ENCODE results near the gene MOGAT1. TPM values are rescaled to one million over a fixed set of nuclear protein-coding genes. Genes with fewer than 3 reads are reported as not detected.
A peak's percentile ranks its signal among the peaks of the same experiment; 100 is the strongest.

The MOGAT1 gene
- total RNA-seq, 1 experiment from 2014 or later: not detected

DNA sequence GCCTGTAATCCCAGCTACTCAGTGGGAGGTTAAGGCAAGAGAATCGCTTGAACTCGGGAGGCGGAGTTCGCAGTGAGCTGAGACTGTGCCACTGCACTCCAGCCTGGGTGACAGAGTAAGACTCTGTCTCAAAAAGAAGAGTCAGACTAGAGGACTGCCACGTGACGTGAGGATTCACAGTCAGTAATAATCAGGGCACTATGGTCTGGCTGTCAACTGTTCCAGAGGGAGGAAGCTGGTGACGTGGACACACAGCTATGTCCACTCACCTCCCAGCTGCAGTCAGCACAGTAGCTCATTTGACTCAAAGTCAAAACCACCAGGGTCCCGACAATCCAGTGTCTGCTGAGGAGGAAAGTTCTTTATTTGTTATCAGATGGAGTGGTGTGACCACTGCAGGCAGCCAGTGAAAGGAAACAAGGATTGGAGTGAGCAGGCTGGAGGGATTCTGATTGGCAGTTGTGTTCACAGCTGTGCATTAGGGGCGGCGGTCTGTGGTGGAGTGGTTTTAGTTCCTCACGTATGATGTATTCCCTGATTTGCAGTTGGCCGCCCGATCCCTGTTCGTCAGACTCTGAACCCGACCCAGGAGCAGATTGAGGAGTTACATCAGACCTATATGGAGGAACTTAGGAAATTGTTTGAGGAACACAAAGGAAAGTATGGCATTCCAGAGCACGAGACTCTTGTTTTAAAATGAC is 37.9 kb downstream of the MOGAT1 start:
- Histone ChIP-seq H4K5ac (ENCODE audit: insufficient read length, low read depth, low read length) (no peak overlapping the region), H3K23ac (ENCODE audit: insufficient read length, low read depth, low read length) (no peak overlapping the region), H3K9ac (ENCODE audit: extremely low read depth, insufficient read length, low read length) (no peak overlapping the region), H4K20me1 (ENCODE audit: control insufficient read depth, insufficient read depth, insufficient read length) (no peaks in the 10 kb centered on the region), H3K23me2 (ENCODE audit: insufficient read length, low read depth, low read length, poor library complexity, severe bottlenecking) (no peaks in the 10 kb centered on the region), H4K8ac (replicated peaks; ENCODE audit: insufficient read length, low read depth, low read length) (no peak overlapping the region), H3K14ac (ENCODE audit: insufficient read depth, low read length) (no peak overlapping the region), H3K4me2 (ENCODE audit: insufficient read depth, insufficient read length, low read length) (no peak overlapping the region), H2BK12ac (ENCODE audit: insufficient read length, low read depth, low read length) (no peak overlapping the region), H2AK5ac (ENCODE audit: insufficient read length, low read length) (no peak overlapping the region), H3K4me1 (ENCODE audit: insufficient read depth, low read length) (no peaks in the 10 kb centered on the region; the same call in 1 of the 2 replicates), H3K79me1 (ENCODE audit: insufficient read depth, low read depth, low read length, poor library complexity, severe bottlenecking) (no peaks in the 10 kb centered on the region), H4K91ac (ENCODE audit: insufficient read length, low read depth, low read length) (no peak overlapping the region), H3K4ac (ENCODE audit: low read depth, low read length) (no peak overlapping the region), H2BK5ac (ENCODE audit: insufficient read length, low read length) (no peak overlapping the region), H2BK20ac (ENCODE audit: low read depth, low read length, poor library complexity, severe bottlenecking) (no peak overlapping the region), H3T11ph (ENCODE audit: low read length) (no peak overlapping the region), H3K79me2 (ENCODE audit: insufficient read depth, low read length) (no peaks in the 10 kb centered on the region), H3K18ac (ENCODE audit: insufficient read length, low read depth, low read length) (no peak overlapping the region), H3K27me3 (ENCODE audit: insufficient read depth, low read length) (no peaks in the 10 kb centered on the region), H2BK120ac (ENCODE audit: low read depth, low read length, poor library complexity, severe bottlenecking) (no peak overlapping the region), H3K56ac (ENCODE audit: insufficient read length, low read depth, low read length) (no peak overlapping the region), H3K27ac (ENCODE audit: insufficient read length, low read depth, low read length) (no peak overlapping the region), H2AFZ (ENCODE audit: low read length) (no peak overlapping the region), H3K9me3 (ENCODE audit: control insufficient read depth, low read depth, low read length) (no peaks in the 10 kb centered on the region), H2BK15ac (ENCODE audit: low read depth, low read length) (no peak overlapping the region)
- Mint-ChIP-seq H3K36me3 (ENCODE audit: insufficient read depth in 1 of 3, low read depth in 3 of 3) (0 out of 7 replicates have a peak, but pooled peaks cover 0 to 2% (median 0%) of the 10 kb centered on the region in 3 experiments), H3K9me3 (no peaks in the 10 kb centered on the region; a peak in 1 of 5 replicates), H3K4me3 (no peak overlapping the region), H3K4me1 (peaks cover 23 to 26% of the 10 kb centered on the region in 2 experiments), H3K27ac (peak overlapping the region; percentile 22 to 63 (median 46); a peak in 6 of 7 replicates), H3K27me3 (ENCODE audit: low read depth) (peaks cover 1% of the 10 kb centered on the region; the same call in 1 of the 2 replicates)
- peak; percentile 75 for DNase-seq
- TF ChIP-seq, protein P1, sequence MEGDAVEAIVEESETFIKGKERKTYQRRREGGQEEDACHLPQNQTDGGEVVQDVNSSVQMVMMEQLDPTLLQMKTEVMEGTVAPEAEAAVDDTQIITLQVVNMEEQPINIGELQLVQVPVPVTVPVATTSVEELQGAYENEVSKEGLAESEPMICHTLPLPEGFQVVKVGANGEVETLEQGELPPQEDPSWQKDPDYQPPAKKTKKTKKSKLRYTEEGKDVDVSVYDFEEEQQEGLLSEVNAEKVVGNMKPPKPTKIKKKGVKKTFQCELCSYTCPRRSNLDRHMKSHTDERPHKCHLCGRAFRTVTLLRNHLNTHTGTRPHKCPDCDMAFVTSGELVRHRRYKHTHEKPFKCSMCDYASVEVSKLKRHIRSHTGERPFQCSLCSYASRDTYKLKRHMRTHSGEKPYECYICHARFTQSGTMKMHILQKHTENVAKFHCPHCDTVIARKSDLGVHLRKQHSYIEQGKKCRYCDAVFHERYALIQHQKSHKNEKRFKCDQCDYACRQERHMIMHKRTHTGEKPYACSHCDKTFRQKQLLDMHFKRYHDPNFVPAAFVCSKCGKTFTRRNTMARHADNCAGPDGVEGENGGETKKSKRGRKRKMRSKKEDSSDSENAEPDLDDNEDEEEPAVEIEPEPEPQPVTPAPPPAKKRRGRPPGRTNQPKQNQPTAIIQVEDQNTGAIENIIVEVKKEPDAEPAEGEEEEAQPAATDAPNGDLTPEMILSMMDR (conservative IDR thresholded peaks at IDR 0.05): no peak
- WGBS (ENCODE audit: extremely low coverage, insufficient read length, low lambda C conversion rate): no CpG with 5 or more reads among the region's 16 CpGs

Data from H9 (cell line).